DMS53 treated with DMSO at 0.1 percent for 48 hours (cell line): ENCODE data around the gene FYTTD1.

Experiments used
- DNase-seq: peaks from one replicate; lab custom pipeline; 2025; ENCODE audit not compliant: unreplicated experiment; lab: John Stamatoyannopoulos, UW

FYTTD1 gene

GRCh38 chr3:197736491-197737318, 13.0 kb upstream of the FYTTD1 start, which contains the start of gene RUBCN:
Gene RUBCN, minus strand, starts transcription at chr3:197736904. Its CDS starts 185 bp downstream, at chr3:197736719.
- peak; percentile 83 for DNase-seq

DNA sequence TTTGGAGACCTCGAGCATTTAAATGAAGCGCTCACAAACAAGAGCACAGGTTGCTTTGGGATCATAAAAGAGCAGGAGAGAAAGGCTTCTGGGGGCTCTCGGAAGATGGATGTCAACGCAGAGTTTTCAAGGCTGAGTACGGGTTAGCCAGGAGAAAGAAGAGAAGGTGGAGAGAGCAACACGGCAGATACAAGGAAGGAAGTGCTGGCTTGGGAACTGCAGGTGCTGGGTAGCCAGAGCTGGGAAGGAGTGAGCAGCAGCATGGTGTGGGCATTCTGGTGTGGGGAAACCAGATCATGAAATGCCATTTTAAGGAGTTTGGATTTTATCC, 12.4 kb upstream of the FYTTD1 start:
- DNase-seq = no peak

DNA sequence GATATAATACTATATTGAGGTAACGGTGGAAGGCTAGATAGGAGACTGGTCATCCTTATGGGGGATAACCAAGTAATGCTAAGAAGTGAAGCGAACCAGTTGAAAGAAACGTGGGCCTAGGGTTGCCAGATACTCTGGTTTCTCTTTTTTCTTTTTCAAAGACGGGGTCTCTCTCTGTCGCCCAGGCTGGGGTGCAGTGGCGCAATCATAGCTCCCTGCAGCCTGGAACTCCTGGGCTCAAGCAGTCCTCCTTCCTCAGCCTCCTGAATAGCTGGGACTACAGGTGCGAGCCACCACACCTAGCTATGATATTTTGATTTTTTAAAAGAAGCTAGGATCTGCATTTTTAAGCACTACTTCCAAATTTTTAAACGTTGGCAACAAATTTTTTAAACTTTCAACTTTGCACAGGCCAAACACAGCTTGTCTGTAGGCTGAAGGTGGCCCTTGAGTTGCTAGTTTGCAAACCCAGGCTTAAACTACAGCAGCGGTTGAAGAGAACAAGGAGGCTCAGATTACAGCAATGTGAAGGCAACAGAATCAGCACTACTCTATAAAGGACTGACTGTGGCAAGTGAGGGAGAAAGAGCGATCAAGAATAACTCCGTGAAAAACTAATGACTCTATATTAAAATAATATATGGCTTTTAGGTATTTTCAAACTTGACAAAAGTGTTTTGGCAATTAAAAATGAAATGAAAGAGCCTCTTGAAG, 11.8 kb upstream of the FYTTD1 start:
- DNase-seq = no peak

- DNase-seq = no peak
These were observed 6.9 kb upstream of the FYTTD1 start for GRCh38 chr3:197742787-197743186.

GRCh38 chr3:197746209-197746608, 3.5 kb upstream of the FYTTD1 start:
- DNase-seq = no peak

GRCh38 chr3:197746801-197747237, 2.9 kb upstream of the FYTTD1 start:
- no peak for DNase-seq

DNA sequence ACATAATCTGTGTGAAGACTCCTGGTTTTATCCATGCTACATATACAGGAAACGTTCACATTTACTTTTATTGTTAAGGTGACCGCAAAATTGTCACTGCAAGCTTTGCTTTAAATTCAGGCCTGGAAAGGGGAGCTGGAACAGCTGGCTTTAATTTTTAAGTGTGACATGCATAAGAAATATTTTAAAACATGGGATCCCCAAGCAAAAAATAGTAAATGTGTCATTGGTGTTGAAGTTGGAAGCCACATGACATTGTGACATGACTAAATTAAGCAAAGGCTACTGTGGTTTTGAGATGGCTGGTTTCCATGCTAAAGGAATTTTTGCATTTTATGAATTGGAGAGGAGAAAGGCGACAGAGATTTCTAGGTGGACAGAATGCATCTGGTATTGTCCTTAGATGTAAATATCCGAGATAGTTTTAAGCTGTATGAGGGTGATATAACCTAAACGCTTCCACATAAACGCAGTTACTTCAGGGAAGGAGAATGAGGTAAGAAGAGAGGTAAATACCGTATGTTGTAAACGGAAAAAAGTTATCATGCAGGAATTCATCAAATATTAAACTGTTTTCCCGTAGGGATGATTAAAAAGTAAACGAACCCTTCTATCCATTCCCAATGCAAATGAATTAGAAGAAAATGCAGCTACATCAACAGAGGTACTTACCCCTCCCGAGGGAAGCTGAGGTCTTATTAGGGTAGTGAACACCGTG, 927 bp upstream of the FYTTD1 start:
- DNase-seq = no peak

- peak; percentile 41 for DNase-seq
These were observed 425 bp upstream of the FYTTD1 start for GRCh38 chr3:197749315-197749600.

DNA sequence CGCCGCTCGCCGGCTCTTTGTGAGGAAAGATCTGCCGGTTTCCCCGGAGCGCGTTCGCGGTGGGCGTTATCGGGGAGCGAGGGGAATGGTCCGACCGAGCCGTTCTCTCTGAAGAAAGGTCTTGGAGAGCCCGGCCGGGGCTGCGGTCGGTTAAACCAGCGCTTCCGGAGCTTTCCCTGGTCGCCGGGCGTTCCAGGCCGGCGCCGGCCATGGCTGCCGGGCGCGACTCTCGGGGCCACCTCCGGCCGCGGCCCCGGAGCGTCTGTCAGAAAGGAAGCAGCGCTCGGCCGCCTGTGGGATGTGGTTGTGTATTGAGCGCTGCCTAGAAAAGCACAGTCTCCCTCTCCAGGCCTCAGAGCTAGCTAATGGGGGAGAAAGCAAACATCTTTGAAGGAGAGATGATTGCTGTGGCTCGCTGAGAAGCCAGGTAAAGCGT, 731 bp downstream of the FYTTD1 start:
- no peak for DNase-seq

DNA sequence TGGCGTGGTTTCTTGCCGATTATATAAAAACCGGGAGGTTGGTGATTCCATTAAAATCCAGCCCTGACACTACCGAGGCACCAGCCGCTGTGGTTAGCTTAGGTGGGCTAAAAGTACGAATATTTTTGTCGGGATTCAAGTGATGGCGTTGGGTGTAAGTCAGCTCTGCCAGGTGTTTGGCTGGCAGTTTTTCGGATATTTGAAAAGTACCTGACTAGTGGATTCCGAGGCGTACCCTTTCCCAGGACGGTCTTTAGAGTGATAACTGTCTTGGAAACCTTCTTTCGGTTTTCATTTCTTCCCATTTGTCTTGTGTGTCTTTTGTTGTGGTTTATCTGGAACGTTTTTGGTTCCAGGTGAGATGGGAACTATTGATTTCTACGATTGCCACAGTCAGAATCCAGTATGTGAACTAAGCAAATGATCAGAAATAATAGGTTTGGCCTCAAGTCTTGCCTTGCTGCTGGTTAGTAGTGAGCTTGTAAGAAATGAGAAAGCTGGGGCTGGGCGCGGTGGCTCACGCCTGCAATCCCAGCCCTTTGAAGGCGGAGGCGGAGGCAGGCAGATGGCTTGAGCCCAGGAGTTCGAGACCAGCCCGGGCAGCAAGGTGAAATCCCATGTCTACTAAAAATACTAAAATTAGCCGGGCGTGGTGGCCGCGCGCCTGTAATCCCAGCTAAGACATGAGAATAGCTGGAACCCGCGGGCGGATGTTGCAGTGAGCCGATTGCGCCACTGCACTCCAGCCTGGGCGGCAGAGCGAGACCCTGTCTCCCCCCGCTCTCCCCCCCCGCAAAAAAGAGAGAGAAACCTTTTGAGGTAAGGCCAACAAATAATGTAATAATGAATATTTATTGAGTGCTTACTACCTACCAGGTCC, 1.4 kb downstream of the FYTTD1 start:
- no peak for DNase-seq

DNA sequence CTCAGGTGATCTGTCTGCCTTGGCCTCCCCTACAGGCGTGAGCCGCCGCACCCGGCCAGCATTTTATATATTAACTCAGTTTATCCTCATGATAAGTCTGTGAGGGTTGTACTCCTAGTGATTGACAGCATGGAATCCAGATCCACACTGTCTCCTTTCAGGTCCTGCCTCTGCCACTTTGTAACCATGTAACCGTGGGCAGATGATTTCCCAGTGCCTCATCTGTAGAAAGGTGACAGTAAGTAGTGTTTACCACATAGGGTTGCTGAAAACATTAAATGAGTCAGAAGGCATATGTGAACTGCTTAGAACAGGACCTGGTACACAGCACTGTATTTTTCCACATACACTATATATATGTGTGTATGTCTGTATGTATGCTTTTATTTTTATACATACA, 2.4 kb downstream of the FYTTD1 start:
- no peak for DNase-seq

- DNase-seq = no peak
These were observed 3.6 kb downstream of the FYTTD1 start for GRCh38 chr3:197753263-197753662.

- DNase-seq = no peak
These were observed 7.0 kb downstream of the FYTTD1 start for GRCh38 chr3:197756704-197757103.

- no peak for DNase-seq
These were observed 8.8 kb downstream of the FYTTD1 start for GRCh38 chr3:197758512-197758911.

GRCh38 chr3:197761784-197762183, 12.1 kb downstream of the FYTTD1 start:
- DNase-seq = no peak

- no peak for DNase-seq
These were observed 25.6 kb downstream of the FYTTD1 start for GRCh38 chr3:197775317-197775716.

GRCh38 chr3:197782230-197782629, 32.5 kb downstream of the FYTTD1 start:
- no peak for DNase-seq

- no peak for DNase-seq
These were observed 34.4 kb downstream of the FYTTD1 start for GRCh38 chr3:197784019-197784585.

DNA sequence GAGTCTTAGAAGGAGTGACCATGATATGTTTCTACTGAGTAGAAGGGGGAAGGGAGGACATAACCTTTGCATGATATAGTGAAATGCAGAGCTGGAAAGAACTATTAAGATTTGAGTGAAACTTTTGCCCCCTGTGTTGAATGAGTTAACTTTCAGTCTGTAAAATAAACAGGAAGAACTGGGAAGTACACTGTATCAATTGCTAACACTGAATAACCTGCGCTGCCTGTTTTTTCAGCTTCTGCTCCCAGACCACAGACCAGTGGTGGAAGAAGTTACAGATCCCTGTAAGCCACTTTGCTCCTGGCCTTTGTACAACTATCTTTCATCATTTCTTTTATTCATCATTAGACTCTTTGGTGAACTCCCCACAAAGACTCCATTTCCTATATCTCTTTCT, 37.7 kb downstream of the FYTTD1 start:
- no peak for DNase-seq

DNA sequence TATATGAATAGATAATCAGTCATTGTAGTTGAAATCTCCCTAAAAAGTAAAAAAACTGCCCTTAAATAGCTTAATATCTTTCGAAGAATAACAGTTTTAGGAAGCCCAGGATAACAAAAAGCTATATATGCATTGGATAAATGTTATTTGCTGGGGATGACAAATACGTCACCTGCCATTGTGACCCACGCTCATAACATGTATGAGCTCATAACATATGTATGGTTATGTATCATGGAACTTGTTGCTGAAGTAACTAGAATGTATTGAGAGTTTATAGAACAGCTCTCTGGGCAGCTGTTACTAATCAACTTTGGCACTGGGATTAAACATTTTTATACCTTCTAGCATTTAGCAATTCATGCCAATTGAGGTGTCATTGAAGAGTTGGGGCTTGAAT, 39.6 kb downstream of the FYTTD1 start:
- DNase-seq = no peak

DNA sequence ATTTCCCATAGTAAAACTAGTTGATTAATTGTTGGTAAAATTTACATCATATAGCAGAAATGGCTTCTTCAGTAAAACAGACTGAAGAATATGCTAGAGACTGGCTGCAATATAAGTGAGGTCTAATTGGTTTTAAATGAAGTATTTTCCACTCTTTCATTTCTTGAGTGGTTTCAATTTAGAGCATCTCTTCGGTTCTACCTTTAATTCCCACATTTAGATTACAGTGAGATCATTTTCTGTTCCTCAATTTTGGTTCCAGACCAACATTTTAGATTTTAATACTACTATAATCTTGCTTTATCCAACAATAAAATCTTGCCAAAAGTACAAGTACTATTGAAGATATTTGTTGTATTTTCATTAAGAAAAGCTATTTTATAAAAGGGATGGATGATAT, 40.4 kb downstream of the FYTTD1 start:
- DNase-seq = no peak
